Naive B cell (primary cell): ENCODE measurements around the gene ATP8A1. TPM values are rescaled to one million over a fixed set of nuclear protein-coding genes. Genes with fewer than 3 reads are reported as not detected.

Source experiments
- ATAC-seq, 2 donors: fragments of 150-1000 bp; cut with Tn5 transposase; 2 replicates each; pipeline ENCODE4 v1.10.0; 2021; ENCODE audit warnings: low read depth in 2 of 2, mild to moderate bottlenecking in 2 of 2, moderate library complexity in 2 of 2
- DNase-seq: peaks from one replicate; pipeline ENCODE4 v3.0.0; 2022
- H3K27ac Mint-ChIP-seq, 6 donors: one replicate each; pipeline ENCODE4 v1.8.0; 2020 to 2022; ENCODE audit warnings: mild to moderate bottlenecking in 6 of 6, mixed read lengths in 6 of 6, moderate library complexity in 5 of 6, inconsistent platforms in 2 of 6
- H3K27me3 Mint-ChIP-seq, 3 donors: one replicate each; pipeline ENCODE4 v1.8.0; 2021 to 2022; ENCODE audit warnings: mixed read lengths in 3 of 3, mild to moderate bottlenecking in 1 of 3
- H3K36me3 Mint-ChIP-seq, 2 donors: one replicate each; pipeline ENCODE4 v1.8.0; 2020 to 2022; ENCODE audit warnings: mixed read lengths in 2 of 2, inconsistent platforms in 1 of 2, mild to moderate bottlenecking in 1 of 2
- H3K4me1 Mint-ChIP-seq, 3 donors: one replicate each; pipeline ENCODE4 v1.8.0; 2020 to 2022; ENCODE audit warnings: mixed read lengths in 3 of 3, inconsistent platforms in 1 of 3, mild to moderate bottlenecking in 1 of 3, moderate library complexity in 1 of 3
- H3K4me3 Mint-ChIP-seq, 8 donors: one replicate each; pipeline ENCODE4 v1.8.0; 2020 to 2022; ENCODE audit warnings: mild to moderate bottlenecking in 8 of 8, mixed read lengths in 8 of 8, moderate library complexity in 8 of 8, inconsistent platforms in 2 of 8
- H3K9me3 Mint-ChIP-seq, 7 donors: one replicate each; pipeline ENCODE4 v1.8.0; 2020 to 2022; ENCODE audit warnings: mixed read lengths in 7 of 7, mild to moderate bottlenecking in 5 of 7, inconsistent platforms in 2 of 7, moderate library complexity in 1 of 7
- polyA plus RNA-seq, 6 donors: library from polyadenylated mRNA; unstranded; fragments of 300-500 nt; fragmentation: Illumina TruSeq; gene quantifications; one replicate each; pipeline ENCODE4 v1.2.3, GENCODE V29; 2021; ENCODE audit warnings: low read depth in 6 of 6

The ATP8A1 gene
- polyA plus RNA-seq, 6 donors from 2014 or later: 16.7 to 31.0 (median 22.2) TPM

- Mint-ChIP-seq H3K4me3 (no peak overlapping the region), H3K9me3 (no peaks in the 10 kb centered on the region), H3K27ac (no peak overlapping the region), H3K36me3 (peaks cover 0 to 9% of the 10 kb centered on the region in 2 donors), H3K4me1 (peaks cover under 1 to 18% (median 13%) of the 10 kb centered on the region in 3 donors), H3K27me3 (peaks cover 26 to 38% (median 34%) of the 10 kb centered on the region in 3 donors)
- DNase-seq (no peak), ATAC-seq (no peak)
These were observed 252.9 kb downstream of the ATP8A1 start for GRCh38 chr4:42404001-42404400.

DNA sequence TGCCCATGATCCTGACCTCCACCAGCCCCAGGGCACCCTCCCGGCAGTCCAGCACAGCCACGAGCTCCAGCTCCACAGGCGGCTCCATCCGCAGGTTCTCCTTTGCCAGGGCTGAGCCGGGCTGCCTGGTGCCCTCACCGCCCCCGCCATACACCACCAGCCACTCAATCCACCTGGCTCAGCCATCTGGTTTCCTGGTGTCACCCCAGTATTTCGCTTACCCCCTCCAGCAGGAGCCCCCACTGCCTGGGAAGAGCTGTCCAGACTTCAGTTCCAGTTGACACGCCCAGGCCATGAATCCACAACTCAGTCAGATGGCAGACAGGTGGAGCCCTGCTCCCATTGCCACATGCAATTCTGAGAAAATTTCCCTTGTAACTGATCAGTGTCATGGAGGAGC is 255.7 kb downstream of the ATP8A1 start:
- no peaks in the 10 kb centered on the region for H3K9me3 Mint-ChIP-seq
- peaks cover 51 to 61% (median 53%) of the 10 kb centered on the region in 3 donors for H3K27me3 Mint-ChIP-seq
- no peak overlapping the region for H3K27ac Mint-ChIP-seq
- peaks cover 0 to 6% of the 10 kb centered on the region in 2 donors for H3K36me3 Mint-ChIP-seq
- ATAC-seq (no peak), DNase-seq (no peak)
- no peak overlapping the region for H3K4me3 Mint-ChIP-seq
- H3K4me1 Mint-ChIP-seq: peaks cover 20 to 40% (median 35%) of the 10 kb centered on the region in 3 donors

DNA sequence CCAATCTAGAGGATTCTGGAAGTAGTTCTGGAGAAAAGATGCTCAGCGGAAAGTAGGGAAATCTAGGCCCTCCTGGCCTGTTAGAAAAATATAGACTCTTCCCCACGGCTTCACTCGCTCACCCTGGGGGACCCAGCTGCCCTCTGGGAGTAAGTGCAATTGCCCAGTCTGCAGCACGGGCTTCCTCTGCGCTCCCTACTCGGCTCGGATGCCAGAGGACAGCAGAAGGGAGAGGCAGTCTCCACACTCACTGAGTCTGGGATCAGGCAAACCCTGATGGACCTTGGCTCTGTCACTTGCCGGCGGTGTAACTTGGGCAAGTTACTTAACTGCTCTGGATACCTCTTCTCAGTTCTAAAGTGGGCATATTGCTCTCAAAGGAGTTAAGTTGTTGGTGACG is 257.5 kb downstream of the ATP8A1 start:
- Mint-ChIP-seq H3K27me3 (peaks cover 48 to 70% (median 58%) of the 10 kb centered on the region in 3 donors), H3K36me3 (no peaks in the 10 kb centered on the region), H3K27ac (no peak overlapping the region), H3K9me3 (no peaks in the 10 kb centered on the region), H3K4me3 (peak overlapping the region in 7 of 8 donors; percentile 37 to 93 (median 85)), H3K4me1 (peaks cover 20 to 40% (median 35%) of the 10 kb centered on the region in 3 donors)
- ATAC-seq (no peak), DNase-seq (no peak)

DNA sequence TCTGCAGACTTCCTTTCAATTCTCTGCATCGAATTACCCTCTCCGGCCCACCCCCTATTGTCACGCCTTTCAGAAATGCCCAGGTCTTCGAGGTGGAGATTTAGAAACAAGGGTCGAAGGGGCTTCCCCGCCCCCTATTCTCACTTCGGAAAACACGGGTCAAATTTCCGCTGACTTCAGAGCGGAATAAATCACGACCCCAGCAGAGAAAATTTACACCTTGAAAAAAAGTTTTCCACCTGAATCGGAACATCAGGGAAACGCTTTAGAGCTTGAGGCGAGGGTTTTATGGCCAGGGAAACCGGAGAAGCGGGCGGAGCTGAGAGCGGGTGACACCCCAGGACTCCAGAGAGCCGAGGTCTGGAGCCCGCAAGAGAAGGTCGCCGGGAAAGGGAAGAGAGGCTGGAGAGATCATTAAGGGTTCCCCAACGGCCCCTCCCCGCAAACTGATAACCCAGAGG is 258.0 kb downstream of the ATP8A1 start:
- Mint-ChIP-seq H3K36me3 (no peaks in the 10 kb centered on the region), H3K27ac (peak overlapping the region in 1 of 6 donors; percentile 8), H3K4me3 (peak overlapping the region; percentile 37 to 93 (median 84)), H3K4me1 (peaks cover 20 to 40% (median 35%) of the 10 kb centered on the region in 3 donors), H3K9me3 (no peaks in the 10 kb centered on the region), H3K27me3 (peaks cover 46 to 69% (median 58%) of the 10 kb centered on the region in 3 donors)
- ATAC-seq (no peak), DNase-seq (no peak)

- H3K27ac Mint-ChIP-seq: peak overlapping the region in 1 of 6 donors; percentile 47
- peak; percentile 56 to 58 for ATAC-seq
- peaks cover 20 to 40% (median 35%) of the 10 kb centered on the region in 3 donors for H3K4me1 Mint-ChIP-seq
- H3K27me3 Mint-ChIP-seq: peaks cover 46 to 67% (median 58%) of the 10 kb centered on the region in 3 donors
- H3K36me3 Mint-ChIP-seq: no peaks in the 10 kb centered on the region
- H3K9me3 Mint-ChIP-seq: no peaks in the 10 kb centered on the region
- peak; percentile 5 for DNase-seq
- peak overlapping the region; percentile 74 to 94 (median 86) for H3K4me3 Mint-ChIP-seq
These were observed 258.6 kb downstream of the ATP8A1 start for GRCh38 chr4:42398171-42398870.

- peak; percentile 35 to 36 for ATAC-seq
- Mint-ChIP-seq H3K36me3 (no peaks in the 10 kb centered on the region), H3K9me3 (no peaks in the 10 kb centered on the region), H3K27ac (no peak overlapping the region), H3K4me3 (peak overlapping the region; percentile 84 to 94 (median 92)), H3K27me3 (peaks cover 46 to 64% (median 58%) of the 10 kb centered on the region in 3 donors), H3K4me1 (peaks cover 20 to 40% (median 35%) of the 10 kb centered on the region in 3 donors)
- DNase-seq: peak; percentile 8
These were observed 259.2 kb downstream of the ATP8A1 start for GRCh38 chr4:42397635-42398170.

DNA sequence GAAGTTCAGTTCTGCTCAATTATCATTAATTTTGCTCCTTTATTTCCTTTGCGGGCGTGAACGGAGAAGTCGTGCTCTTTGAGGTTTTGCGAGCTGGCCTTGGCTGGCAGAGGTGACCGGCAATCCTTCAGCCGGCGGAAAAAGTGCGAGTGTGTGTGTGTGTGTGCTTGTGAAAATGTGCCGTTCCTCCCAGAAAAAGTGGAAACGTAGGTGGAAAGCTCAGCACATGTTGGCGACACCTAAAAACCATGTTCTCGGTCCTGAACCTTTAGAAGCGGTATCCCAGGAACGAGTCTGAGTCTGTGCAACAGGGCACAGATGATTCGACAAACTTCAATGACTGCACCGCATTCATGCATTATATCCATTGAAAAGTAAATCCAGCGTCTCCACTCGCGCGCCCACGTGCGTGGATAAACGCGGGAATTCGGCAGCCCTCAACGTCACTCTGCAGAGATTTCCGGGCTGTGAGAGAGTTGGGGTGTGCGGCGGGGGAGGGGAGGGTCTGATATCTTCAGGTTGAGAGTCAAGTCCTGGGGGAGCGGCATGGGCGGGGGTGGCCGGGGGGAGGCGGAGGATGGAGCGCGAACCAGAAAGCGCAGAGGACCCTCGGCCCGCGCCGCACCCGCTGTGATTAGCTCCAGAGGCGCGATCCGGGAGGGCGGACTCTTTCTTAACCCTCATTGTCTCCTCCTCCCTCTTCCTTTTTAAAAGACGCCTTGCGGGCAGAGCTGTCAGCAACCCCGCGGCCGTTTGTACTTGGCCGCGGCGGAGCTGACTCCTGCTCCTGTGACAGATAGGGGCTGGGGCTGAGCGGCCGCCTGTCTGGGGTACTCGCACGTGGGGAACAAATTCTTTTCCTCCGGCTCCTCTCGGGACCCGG is 259.9 kb downstream of the ATP8A1 start, which contains the start of gene SHISA3:
Gene SHISA3, plus strand, starts transcription at position 737 of the 883 bp plus-strand sequence. CDS start 569 bp downstream, outside the sequence.
- peaks cover 46 to 61% (median 58%) of the 10 kb centered on the region in 3 donors for H3K27me3 Mint-ChIP-seq
- H3K9me3 Mint-ChIP-seq: no peaks in the 10 kb centered on the region
- H3K4me1 Mint-ChIP-seq: peaks cover 20 to 40% (median 35%) of the 10 kb centered on the region in 3 donors
- no peaks in the 10 kb centered on the region for H3K36me3 Mint-ChIP-seq
- DNase-seq: peak; percentile 9
- H3K27ac Mint-ChIP-seq: peak within 1 kb of the TSS in 1 of 6 donors; percentile 73
- peak; percentile 47 to 59 for ATAC-seq
- H3K4me3 Mint-ChIP-seq: peak within 1 kb of the TSS; percentile 84 to 94 (median 92)

GRCh38 chr4:42396361-42396751 is 260.5 kb downstream of the ATP8A1 start:
- peaks cover 43 to 60% (median 56%) of the 10 kb centered on the region in 3 donors for H3K27me3 Mint-ChIP-seq
- no peak for ATAC-seq
- DNase-seq: no peak
- no peaks in the 10 kb centered on the region for H3K9me3 Mint-ChIP-seq
- peak overlapping the region; percentile 84 to 94 (median 92) for H3K4me3 Mint-ChIP-seq
- no peaks in the 10 kb centered on the region for H3K36me3 Mint-ChIP-seq
- peaks cover 20 to 39% (median 35%) of the 10 kb centered on the region in 3 donors for H3K4me1 Mint-ChIP-seq
- H3K27ac Mint-ChIP-seq: no peak overlapping the region

- DNase-seq: no peak
- ATAC-seq: no peak
- H3K36me3 Mint-ChIP-seq: no peaks in the 10 kb centered on the region
- H3K4me1 Mint-ChIP-seq: peaks cover 20 to 35% (median 34%) of the 10 kb centered on the region in 3 donors
- no peaks in the 10 kb centered on the region for H3K9me3 Mint-ChIP-seq
- H3K4me3 Mint-ChIP-seq: peak overlapping the region in 1 of 8 donors; percentile 2
- peaks cover 36 to 52% (median 48%) of the 10 kb centered on the region in 3 donors for H3K27me3 Mint-ChIP-seq
- H3K27ac Mint-ChIP-seq: no peak overlapping the region
These were observed 261.3 kb downstream of the ATP8A1 start for GRCh38 chr4:42395595-42395994.

DNA sequence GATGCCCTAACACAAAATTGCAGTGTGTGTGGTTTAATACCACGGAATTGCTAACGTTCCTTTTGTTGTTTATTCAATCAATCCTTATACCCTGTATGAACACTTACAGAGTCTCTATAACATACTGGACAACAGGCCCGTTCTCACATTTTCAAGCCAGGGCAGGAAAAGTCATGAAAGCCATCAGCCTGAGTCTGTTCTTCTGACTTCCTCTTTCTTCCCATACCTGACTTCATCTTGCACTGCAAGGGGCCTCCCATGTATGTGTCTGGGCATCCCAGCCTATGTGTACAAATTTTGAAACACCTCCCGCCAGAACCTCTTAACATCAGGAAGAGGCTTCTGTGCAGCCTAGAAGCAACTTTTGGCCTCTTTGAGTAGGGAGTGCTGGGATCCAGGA is 264.5 kb downstream of the ATP8A1 start:
- no peak for ATAC-seq
- no peak overlapping the region for H3K27ac Mint-ChIP-seq
- DNase-seq: no peak

DNA sequence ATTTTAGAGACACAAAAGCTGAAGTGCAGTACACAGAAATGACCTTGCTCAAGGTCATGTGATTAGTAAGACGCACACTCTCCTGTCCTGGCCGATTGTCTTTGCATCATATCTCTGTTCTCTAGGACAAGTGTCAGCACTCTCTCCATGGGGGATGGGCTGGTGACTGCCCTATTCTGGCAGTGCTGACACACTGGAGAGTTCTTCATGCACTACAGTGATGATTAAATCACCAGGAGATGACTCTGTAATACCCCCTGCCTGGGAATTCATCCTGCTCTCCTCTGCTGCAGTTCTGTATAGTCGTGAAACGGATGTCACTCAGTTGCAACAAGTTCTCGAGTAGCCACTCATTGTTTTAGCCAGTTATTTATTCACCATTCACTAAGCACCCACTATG is 264.9 kb downstream of the ATP8A1 start:
- H3K27ac Mint-ChIP-seq: no peak overlapping the region
- peaks cover 10 to 23% (median 15%) of the 10 kb centered on the region in 3 donors for H3K27me3 Mint-ChIP-seq
- H3K4me1 Mint-ChIP-seq: peaks cover 7% of the 10 kb centered on the region in 3 donors
- H3K36me3 Mint-ChIP-seq: no peaks in the 10 kb centered on the region
- no peak overlapping the region for H3K4me3 Mint-ChIP-seq
- DNase-seq (no peak), ATAC-seq (no peak)
- no peaks in the 10 kb centered on the region for H3K9me3 Mint-ChIP-seq

More for the DNA sequence above, 264.5 kb downstream of the ATP8A1 start:
- Mint-ChIP-seq H3K9me3 (no peaks in the 10 kb centered on the region), H3K36me3 (no peaks in the 10 kb centered on the region), H3K4me1 (peaks cover 8 to 12% (median 11%) of the 10 kb centered on the region in 3 donors), H3K4me3 (no peak overlapping the region), H3K27me3 (peaks cover 13 to 26% (median 19%) of the 10 kb centered on the region in 3 donors)

DNA sequence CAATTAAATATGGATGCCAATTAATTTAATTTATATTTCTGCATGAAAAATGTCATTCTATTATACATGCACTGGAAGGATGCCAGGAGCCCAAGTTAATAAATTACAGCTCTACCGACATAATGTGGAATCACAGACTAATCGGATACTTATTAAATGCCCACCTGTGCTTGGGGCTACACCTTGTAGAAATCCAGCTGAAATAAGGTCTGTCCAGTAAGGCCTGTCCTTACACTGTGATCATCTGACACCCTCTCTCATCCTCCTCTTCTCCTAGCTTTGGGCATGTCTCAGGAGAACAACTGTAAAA is 265.6 kb downstream of the ATP8A1 start:
- ATAC-seq: no peak
- no peak overlapping the region for H3K4me3 Mint-ChIP-seq

More for the DNA sequence above, 265.6 kb downstream of the ATP8A1 start:
- Mint-ChIP-seq H3K27ac (no peak overlapping the region), H3K36me3 (no peaks in the 10 kb centered on the region), H3K27me3 (peaks cover 3 to 21% (median 15%) of the 10 kb centered on the region in 3 donors), H3K4me1 (peaks cover under 1% of the 10 kb centered on the region in 3 donors), H3K9me3 (no peaks in the 10 kb centered on the region)
- no peak for DNase-seq
